CD14-positive monocyte (primary cell): ENCODE measurements around the gene GKN1. TPM values are rescaled to one million over a fixed set of nuclear protein-coding genes. Genes with fewer than 3 reads are reported as not detected.

Experiments used
- DNase-seq, 3 donors: peaks; one replicate each; pipeline ENCODE4 v3.0.0-alpha.2; 2011 to 2022
- H2AFZ ChIP-seq: 2 replicates; pipeline ENCODE4 v1.6.0; 2012; ENCODE audit warnings: mild to moderate bottlenecking, low read depth, low read length, inconsistent platforms; ENCODE audit not compliant: insufficient read depth, poor library complexity, severe bottlenecking
- H3K27ac ChIP-seq, 2 donors: 1 replicate in 1 of 2; 2 replicates in 1 of 2; pipeline ENCODE4 v1.5.1; 2012 to 2013; ENCODE audit warnings: low read length in 2 of 2, control low read depth in 1 of 2, inconsistent platforms in 1 of 2, low read depth in 1 of 2, mild to moderate bottlenecking in 1 of 2
- H3K27me3 ChIP-seq, 2 donors: one replicate each; pipeline versions ENCODE4 v1.6.0 to v1.6.1; 2011 to 2013; ENCODE audit warnings: low read length in 2 of 2; ENCODE audit not compliant: control insufficient read depth in 2 of 2, insufficient read depth in 2 of 2
- H3K36me3 ChIP-seq, 2 donors: replicated peaks in 1 of 2; 1 replicate in 1 of 2; 2 replicates in 1 of 2; pipeline versions ENCODE4 v1.5.1 to v1.6.1; 2012 to 2013; ENCODE audit warnings: low read length in 2 of 2, control low read depth in 1 of 2, inconsistent platforms in 1 of 2, mild to moderate bottlenecking in 1 of 2; ENCODE audit not compliant: insufficient read depth in 2 of 2, control insufficient read depth in 1 of 2
- H3K4me1 ChIP-seq, 2 donors: 1 replicate in 1 of 2; 2 replicates in 1 of 2; pipeline versions ENCODE4 v1.5.1 to v1.6.1; 2012 to 2013; ENCODE audit warnings: low read length in 2 of 2, control low read depth in 1 of 2, inconsistent platforms in 1 of 2, mild to moderate bottlenecking in 1 of 2, moderate library complexity in 1 of 2; ENCODE audit not compliant: insufficient read depth in 2 of 2, control insufficient read depth in 1 of 2
- H3K4me2 ChIP-seq: replicated peaks from 2 replicates; pipeline ENCODE3; 2012; ENCODE audit warnings: low read length, moderate library complexity, mild to moderate bottlenecking; ENCODE audit not compliant: poor library complexity, severe bottlenecking; ENCODE audit errors: extremely low read depth
- H3K4me3 ChIP-seq, 3 experiments: fragments of 200-600 bp in 1 of 3; sonication (generic) in 1 of 3; replicated peaks in 1 of 3; 1 replicate in 2 of 3; 2 replicates in 1 of 3; pipeline ENCODE4 v1.5.1; 2011 to 2013; ENCODE audit warnings: low read length in 3 of 3, mild to moderate bottlenecking in 3 of 3, control low read depth in 2 of 3, low read depth in 2 of 3, inconsistent platforms in 1 of 3, moderate library complexity in 1 of 3
- H3K79me2 ChIP-seq: 2 replicates; pipeline ENCODE4 v1.6.0; 2012; ENCODE audit warnings: mild to moderate bottlenecking, control low read depth, inconsistent platforms, low read length, moderate library complexity; ENCODE audit not compliant: insufficient read depth
- H3K9ac ChIP-seq: 2 replicates; pipeline ENCODE4 v1.6.0; 2017; ENCODE audit warnings: low read length, mild to moderate bottlenecking; ENCODE audit not compliant: insufficient read depth, poor library complexity, severe bottlenecking
- H3K9me3 ChIP-seq, 2 donors: replicated peaks in 1 of 2; 1 replicate in 1 of 2; 2 replicates in 1 of 2; pipeline versions ENCODE4 v1.5.1 to v1.6.1; 2012 to 2013; ENCODE audit warnings: low read length in 2 of 2, control low read depth in 1 of 2; ENCODE audit not compliant: control insufficient read depth in 1 of 2, insufficient read depth in 1 of 2
- H4K20me1 ChIP-seq: 2 replicates; pipeline ENCODE4 v1.6.0; 2012; ENCODE audit warnings: mild to moderate bottlenecking, low read length, control low read depth, moderate library complexity; ENCODE audit not compliant: insufficient read depth
- H3K27ac Mint-ChIP-seq, 7 donors: one replicate each; pipeline ENCODE4 v1.8.0; 2020; ENCODE audit warnings: mild to moderate bottlenecking in 7 of 7, mixed read lengths in 7 of 7, moderate library complexity in 6 of 7, inconsistent platforms in 2 of 7
- H3K27me3 Mint-ChIP-seq, 3 donors: one replicate each; pipeline ENCODE4 v1.8.0; 2021 to 2022; ENCODE audit warnings: low read depth in 3 of 3, mild to moderate bottlenecking in 3 of 3, mixed read lengths in 3 of 3, moderate library complexity in 3 of 3, inconsistent platforms in 1 of 3
- H3K36me3 Mint-ChIP-seq, 2 donors: one replicate each; pipeline ENCODE4 v1.8.0; 2020; ENCODE audit warnings: mixed read lengths in 2 of 2, inconsistent platforms in 1 of 2, mild to moderate bottlenecking in 1 of 2
- H3K4me1 Mint-ChIP-seq: one replicate; pipeline ENCODE4 v1.8.0; 2020; ENCODE audit warnings: mild to moderate bottlenecking, mixed read lengths
- H3K4me3 Mint-ChIP-seq, 2 donors: one replicate each; pipeline ENCODE4 v1.8.0; 2020; ENCODE audit warnings: mild to moderate bottlenecking in 2 of 2, mixed read lengths in 2 of 2, moderate library complexity in 1 of 2
- H3K9me3 Mint-ChIP-seq, 7 donors: one replicate each; pipeline ENCODE4 v1.8.0; 2020 to 2022; ENCODE audit warnings: mixed read lengths in 7 of 7, mild to moderate bottlenecking in 6 of 7, moderate library complexity in 6 of 7, inconsistent platforms in 2 of 7
- WGBS: methylation state at CpG from one replicate; pipeline ENCODE4 v1.1.5; 2013; ENCODE audit warnings: missing lambda C conversion rate; ENCODE audit not compliant: insufficient coverage; 5-methylcytosine and 5-hydroxymethylcytosine counted together
- intact Hi-C, 2 donors: fragments of 100-400 bp; cut with micrococcal nuclease; formaldehyde crosslinking; loops; one replicate each; pipeline versions ENCODE4 v1.15.0 to v1.15.1; 2023
- polyA plus RNA-seq, 3 donors: library from polyadenylated mRNA; depleted of rRNA in 1 of 3; unstranded in 2 of 3; stranded (reverse) in 1 of 3; fragments of 300-500 nt in 2 of 3; fragments of >200 nt in 1 of 3; fragmentation: Illumina TruSeq in 2 of 3; gene quantifications; 1 replicate in 2 of 3; 2 replicates in 1 of 3; pipeline ENCODE4 v1.2.3, GENCODE V29; 2012 to 2021
- TF ChIP-seq, protein P1 (sequence below): fragments of 200-600 bp; IDR thresholded peaks from one replicate; pipeline ENCODE4 v1.8.0; 2022; ENCODE audit warnings: antibody characterized with exemption, mild to moderate bottlenecking

Gene GKN1
- polyA plus RNA-seq, 3 donors, result not detected

GRCh38 chr2:68978098-68978497 lies 3.7 kb downstream of the GKN1 start:
- Histone ChIP-seq H3K79me2 (no peaks in the 10 kb centered on the region), H3K27me3 (no peaks in the 10 kb centered on the region), H3K36me3 (no peaks in the 10 kb centered on the region), H3K4me1 (no peaks in the 10 kb centered on the region), H4K20me1 (no peaks in the 10 kb centered on the region), H3K4me2 (no peak overlapping the region), H2AFZ (no peak overlapping the region), H3K27ac (no peak overlapping the region), H3K9ac (no peak overlapping the region), H3K9me3 (no peaks in the 10 kb centered on the region), H3K4me3 (no peak overlapping the region)
- DNase-seq, result no peak
- intact Hi-C loops, result no loop called here
- no CpG with 5 or more reads among the region's 3 CpGs for WGBS
- H3K4me3 Mint-ChIP-seq, result no peak overlapping the region
- peaks cover 4 to 6% (median 5%) of the 10 kb centered on the region in 3 donors for H3K27me3 Mint-ChIP-seq
- TF ChIP-seq, protein P1, sequence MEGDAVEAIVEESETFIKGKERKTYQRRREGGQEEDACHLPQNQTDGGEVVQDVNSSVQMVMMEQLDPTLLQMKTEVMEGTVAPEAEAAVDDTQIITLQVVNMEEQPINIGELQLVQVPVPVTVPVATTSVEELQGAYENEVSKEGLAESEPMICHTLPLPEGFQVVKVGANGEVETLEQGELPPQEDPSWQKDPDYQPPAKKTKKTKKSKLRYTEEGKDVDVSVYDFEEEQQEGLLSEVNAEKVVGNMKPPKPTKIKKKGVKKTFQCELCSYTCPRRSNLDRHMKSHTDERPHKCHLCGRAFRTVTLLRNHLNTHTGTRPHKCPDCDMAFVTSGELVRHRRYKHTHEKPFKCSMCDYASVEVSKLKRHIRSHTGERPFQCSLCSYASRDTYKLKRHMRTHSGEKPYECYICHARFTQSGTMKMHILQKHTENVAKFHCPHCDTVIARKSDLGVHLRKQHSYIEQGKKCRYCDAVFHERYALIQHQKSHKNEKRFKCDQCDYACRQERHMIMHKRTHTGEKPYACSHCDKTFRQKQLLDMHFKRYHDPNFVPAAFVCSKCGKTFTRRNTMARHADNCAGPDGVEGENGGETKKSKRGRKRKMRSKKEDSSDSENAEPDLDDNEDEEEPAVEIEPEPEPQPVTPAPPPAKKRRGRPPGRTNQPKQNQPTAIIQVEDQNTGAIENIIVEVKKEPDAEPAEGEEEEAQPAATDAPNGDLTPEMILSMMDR, result no peak
- H3K4me1 Mint-ChIP-seq, result no peaks in the 10 kb centered on the region
- peaks cover 0 to 4% (median 0%) of the 10 kb centered on the region in 7 donors for H3K9me3 Mint-ChIP-seq
- H3K27ac Mint-ChIP-seq, result no peak overlapping the region
- no peaks in the 10 kb centered on the region for H3K36me3 Mint-ChIP-seq

GRCh38 chr2:68980956-68981355 lies 6.5 kb downstream of the GKN1 start:
- WGBS, result no CpG with 5 or more reads among the region's 1 CpG
- no peaks in the 10 kb centered on the region for H3K27me3 ChIP-seq
- no peaks in the 10 kb centered on the region for H4K20me1 ChIP-seq
- no peak overlapping the region for H3K4me3 ChIP-seq
- TF ChIP-seq, protein P1, result no peak
- no peaks in the 10 kb centered on the region for H3K79me2 ChIP-seq
- no peaks in the 10 kb centered on the region for H3K4me1 ChIP-seq
- H3K4me2 ChIP-seq, result no peak overlapping the region
- peaks cover 3 to 6% (median 4%) of the 10 kb centered on the region in 3 donors for H3K27me3 Mint-ChIP-seq
- H2AFZ ChIP-seq, result no peak overlapping the region
- H3K36me3 ChIP-seq, result no peaks in the 10 kb centered on the region
- H3K36me3 Mint-ChIP-seq, result no peaks in the 10 kb centered on the region
- peaks cover 0 to 4% (median 0%) of the 10 kb centered on the region in 7 donors for H3K9me3 Mint-ChIP-seq
- H3K9me3 ChIP-seq, result no peaks in the 10 kb centered on the region
- no peak overlapping the region for H3K9ac ChIP-seq
- intact Hi-C loops, result no loop called here
- no peaks in the 10 kb centered on the region for H3K4me1 Mint-ChIP-seq
- DNase-seq, result no peak
- H3K4me3 Mint-ChIP-seq, result no peak overlapping the region
- H3K27ac Mint-ChIP-seq, result no peak overlapping the region
- no peak overlapping the region for H3K27ac ChIP-seq
